Adrenal gland (tissue), 12 donors: Measurements from ENCODE around the gene BHLHE23. TPM values are rescaled to one million over a fixed set of nuclear protein-coding genes. Genes with fewer than 3 reads are reported as not detected.

ENCODE experiments used
- DNase-seq, 7 donors: peaks; one replicate each; pipeline ENCODE4 v3.0.0-alpha.2; 2019 to 2020
- H3K27ac ChIP-seq, 5 donors: fragments of 200-600 bp; sonication (generic) in 4 of 5; 1 replicate in 3 of 5; 2 replicates in 2 of 5; pipeline versions ENCODE4 v1.5.1 to v1.8.0; 2016 to 2020; ENCODE audit warnings: mild to moderate bottlenecking in 1 of 5
- H3K27me3 ChIP-seq: fragments of 200-600 bp; 2 replicates; pipeline ENCODE4 v1.8.0; 2021
- H3K36me3 ChIP-seq, 2 donors: fragments of 200-600 bp; replicated peaks in 1 of 2; 1 replicate in 1 of 2; 2 replicates in 1 of 2; pipeline versions ENCODE4 v1.5.1 to v1.8.0; 2018 to 2022
- H3K4me1 ChIP-seq, 2 donors: fragments of 200-600 bp; replicated peaks in 1 of 2; 1 replicate in 1 of 2; 2 replicates in 1 of 2; pipeline versions ENCODE4 v1.5.1 to v1.8.0; 2018 to 2021
- H3K4me3 ChIP-seq, 4 donors: fragments of 200-600 bp; sonication (generic) in 3 of 4; one replicate each; pipeline ENCODE4 v1.5.1; 2016 to 2018
- H3K9me3 ChIP-seq, 3 donors: fragments of 200-600 bp; sonication (generic) in 1 of 3; replicated peaks in 1 of 3; 1 replicate in 2 of 3; 2 replicates in 1 of 3; pipeline versions ENCODE4 v1.5.1 to v1.8.0; 2016 to 2021
- POLR2A ChIP-seq, 2 donors: fragments of 450-650 bp; IDR thresholded peaks; one replicate each; pipeline ENCODE4 v1.6.1; 2017; ENCODE audit warnings: antibody characterized with exemption in 2 of 2, mild to moderate bottlenecking in 2 of 2, moderate library complexity in 1 of 2
- WGBS, 4 donors: extraction: QIAGEN DNeasy Blood & Tissue Kit in 2 of 4; methylation state at CpG; one replicate each; pipeline versions ENCODE4 v1.1.5 to v1.1.7; 2013 to 2017; 5-methylcytosine and 5-hydroxymethylcytosine counted together
- intact Hi-C, 2 donors: fragments of 100-400 bp; cut with DNase I; formaldehyde crosslinking; loops; one replicate each; pipeline versions ENCODE4 v1.14.1 to v1.15.0; 2022 to 2023
- polyA plus RNA-seq, 3 donors: library from polyadenylated mRNA; stranded (reverse); fragments of 200-250 nt in 2 of 3; fragments of 350-450 nt in 1 of 3; fragmentation: Illumina TruSeq in 1 of 3; extraction: RNeasy Lipid Tissue Mini Kit (QIAGEN cat#74804) in 1 of 3; gene quantifications; one replicate each; pipeline ENCODE4 v1.2.3, GENCODE V29; 2013 to 2014
- total RNA-seq, 9 donors: library from RNA; depleted of rRNA in 4 of 9; stranded (reverse); fragments of >200 nt in 4 of 9; fragments of 120-200 nt in 1 of 9; fragmentation: NEBNext Ultra II Directional in 1 of 9; extraction: Animal tissue kit (Norgen Biotek cat#: 25700) in 1 of 9; gene quantifications; one replicate each; pipeline versions ENCODE4 v1.1.0 to v1.2.4, GENCODE V29; 2013 to 2023
- TF ChIP-seq, protein P1 (sequence below), 6 experiments: fragments of 450-650 bp in 4 of 6; fragments of 200-600 bp in 2 of 6; sonication (generic) in 1 of 6; IDR thresholded peaks; 1 replicate in 5 of 6; 2 replicates in 1 of 6; pipeline versions ENCODE4 v1.5.1 to v1.8.0; 2016 to 2021; ENCODE audit warnings: antibody characterized with exemption in 6 of 6, mild to moderate bottlenecking in 2 of 6, moderate library complexity in 1 of 6
- donor health status: healthy with polysubstance abuse.
- donor health status: Bipolar disorder and iron deficiency.
- donor health status: DM: yes; HTN: yes; CAD: no.
- donor health status: DM: no; HTN: no; CAD: no.
- donor health status: DM: no; HTN: no; CAD: no.
- donor health status: DM: yes; HTN: yes; CAD: no.

BHLHE23 gene
- total and polyA plus RNA-seq, 12 donors: not detected

GRCh38 chr20:62978561-62978943 is 28.2 kb downstream of the BHLHE23 start:
- no peaks in the 10 kb centered on the region for H3K36me3 ChIP-seq
- no peak for TF ChIP-seq POLR2A (IDR thresholded peaks at IDR 0.05)
- TF ChIP-seq, protein P1, sequence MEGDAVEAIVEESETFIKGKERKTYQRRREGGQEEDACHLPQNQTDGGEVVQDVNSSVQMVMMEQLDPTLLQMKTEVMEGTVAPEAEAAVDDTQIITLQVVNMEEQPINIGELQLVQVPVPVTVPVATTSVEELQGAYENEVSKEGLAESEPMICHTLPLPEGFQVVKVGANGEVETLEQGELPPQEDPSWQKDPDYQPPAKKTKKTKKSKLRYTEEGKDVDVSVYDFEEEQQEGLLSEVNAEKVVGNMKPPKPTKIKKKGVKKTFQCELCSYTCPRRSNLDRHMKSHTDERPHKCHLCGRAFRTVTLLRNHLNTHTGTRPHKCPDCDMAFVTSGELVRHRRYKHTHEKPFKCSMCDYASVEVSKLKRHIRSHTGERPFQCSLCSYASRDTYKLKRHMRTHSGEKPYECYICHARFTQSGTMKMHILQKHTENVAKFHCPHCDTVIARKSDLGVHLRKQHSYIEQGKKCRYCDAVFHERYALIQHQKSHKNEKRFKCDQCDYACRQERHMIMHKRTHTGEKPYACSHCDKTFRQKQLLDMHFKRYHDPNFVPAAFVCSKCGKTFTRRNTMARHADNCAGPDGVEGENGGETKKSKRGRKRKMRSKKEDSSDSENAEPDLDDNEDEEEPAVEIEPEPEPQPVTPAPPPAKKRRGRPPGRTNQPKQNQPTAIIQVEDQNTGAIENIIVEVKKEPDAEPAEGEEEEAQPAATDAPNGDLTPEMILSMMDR (IDR thresholded peaks at IDR 0.05): no peak
- 53 to 65% (median 54%) methylated on average over 11 to 13 of the region's 13 CpGs; no CpG with 5 or more reads in 1 of the 4 donors for WGBS, 4 donors
- DNase-seq: no peak
- no peak overlapping the region for H3K27ac ChIP-seq
- H3K4me3 ChIP-seq: no peak overlapping the region
- peaks cover 78% of the 10 kb centered on the region for H3K27me3 ChIP-seq
- H3K9me3 ChIP-seq: no peaks in the 10 kb centered on the region
- intact Hi-C loops: no loop called here
- H3K4me1 ChIP-seq: no peaks in the 10 kb centered on the region

DNA sequence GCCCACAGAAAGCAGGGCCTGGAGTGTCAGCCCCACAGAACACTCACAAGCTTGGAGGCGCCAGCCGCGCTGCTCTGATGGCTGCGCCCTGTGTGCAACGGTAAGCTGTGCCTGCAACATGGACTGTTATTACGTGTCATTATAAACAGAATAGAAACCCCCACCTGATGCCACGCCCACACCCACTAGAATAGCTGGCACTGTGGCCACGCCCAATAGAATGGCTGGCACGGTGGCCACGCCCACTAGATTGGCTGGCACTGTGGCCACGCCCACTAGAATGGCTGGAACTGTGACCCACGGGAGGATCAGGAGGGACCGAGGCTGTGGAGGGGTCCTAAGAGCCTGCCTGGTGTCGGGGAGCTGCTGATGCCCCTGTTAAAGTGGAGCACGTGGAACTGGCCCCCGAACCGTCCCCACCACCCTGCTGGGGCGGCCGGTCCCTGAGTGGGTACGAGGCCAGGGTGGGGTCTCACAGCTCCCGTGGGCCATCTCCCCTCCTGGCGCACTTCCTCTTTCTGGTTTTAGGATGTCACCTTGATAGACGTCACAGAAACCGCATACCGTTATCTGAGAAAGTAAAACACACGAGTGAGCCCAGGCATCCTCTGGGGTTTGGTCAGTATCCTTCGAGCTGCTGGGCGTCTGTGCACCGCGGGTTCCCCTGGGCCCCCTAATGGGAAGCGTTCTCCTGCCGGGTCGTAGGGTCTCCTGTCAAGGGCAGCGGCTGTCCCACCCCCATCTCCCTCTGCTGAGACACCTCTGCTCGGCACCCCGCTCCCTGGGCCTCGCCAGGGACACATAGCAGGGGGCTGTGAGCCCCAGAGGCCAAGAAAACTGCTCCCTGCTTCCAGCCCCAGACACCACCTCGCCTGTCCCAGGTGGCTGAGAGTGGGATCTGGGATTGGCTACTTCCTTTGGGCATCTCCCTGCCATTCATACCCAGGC is 28.9 kb downstream of the BHLHE23 start:
- TF ChIP-seq, protein P1 (IDR thresholded peaks at IDR 0.05): no peak
- no peak for TF ChIP-seq POLR2A (IDR thresholded peaks at IDR 0.05)
- H3K27me3 ChIP-seq: peaks cover 85% of the 10 kb centered on the region
- intact Hi-C loops: no loop called here
- no peaks in the 10 kb centered on the region for H3K9me3 ChIP-seq
- 44 to 61% (median 59%) methylated on average over 18 to 38 of the region's 38 CpGs for WGBS, 4 donors
- peak in 1 of 7 donors; percentile 18 for DNase-seq
- H3K4me3 ChIP-seq: no peak overlapping the region
- H3K27ac ChIP-seq: no peak overlapping the region
- peaks cover 0 to 2% of the 10 kb centered on the region in 2 donors for H3K4me1 ChIP-seq
- H3K36me3 ChIP-seq: no peaks in the 10 kb centered on the region

DNA sequence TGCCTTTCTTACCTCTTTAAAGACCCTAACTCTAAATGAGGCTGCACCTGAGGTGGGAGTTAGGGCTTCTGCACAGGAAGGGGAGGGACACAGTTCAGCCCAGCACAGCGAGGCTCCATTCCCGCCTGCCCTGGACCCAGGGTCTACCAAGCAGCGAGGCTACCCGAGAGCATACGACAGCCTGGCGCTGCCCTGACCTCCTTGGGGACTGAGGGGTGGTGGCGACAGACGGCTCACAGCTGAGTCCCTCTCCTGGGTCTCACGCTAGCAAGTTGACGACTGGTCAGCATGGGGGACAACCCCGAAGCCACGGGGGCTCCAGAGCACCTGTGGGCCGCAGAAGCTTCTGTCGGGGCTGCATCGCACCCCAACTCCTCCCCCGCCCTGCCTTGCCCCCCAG is 29.9 kb downstream of the BHLHE23 start:
- no peak for DNase-seq
- WGBS, 4 donors: 83 to 86% (median 84%) methylated on average over 10 to 16 of the region's 16 CpGs
- peaks cover 79% of the 10 kb centered on the region for H3K27me3 ChIP-seq
- H3K4me3 ChIP-seq: no peak overlapping the region
- H3K27ac ChIP-seq: no peak overlapping the region
- H3K4me1 ChIP-seq: peaks cover 0 to 8% of the 10 kb centered on the region in 2 donors
- TF ChIP-seq, protein P1 (IDR thresholded peaks at IDR 0.05): no peak
- TF ChIP-seq POLR2A (IDR thresholded peaks at IDR 0.05): no peak
- no peaks in the 10 kb centered on the region for H3K36me3 ChIP-seq
- no peaks in the 10 kb centered on the region for H3K9me3 ChIP-seq
- intact Hi-C loops: no loop called here

- intact Hi-C loops: no loop called here
- peaks cover 74% of the 10 kb centered on the region for H3K27me3 ChIP-seq
- TF ChIP-seq, protein P1 (IDR thresholded peaks at IDR 0.05): no peak
- H3K9me3 ChIP-seq: no peaks in the 10 kb centered on the region
- no peak for DNase-seq
- H3K27ac ChIP-seq: no peak overlapping the region
- H3K4me3 ChIP-seq: no peak overlapping the region
- H3K4me1 ChIP-seq: peaks cover 0 to 8% of the 10 kb centered on the region in 2 donors
- H3K36me3 ChIP-seq: no peaks in the 10 kb centered on the region
- WGBS, 4 donors: 47 to 75% (median 61%) methylated on average over 6 to 9 of the region's 9 CpGs
These were observed 30.8 kb downstream of the BHLHE23 start for GRCh38 chr20:62975812-62976508.
